ENCODE measurements around the gene PTPRCAP.
"Not testable (repeated sequence)": the region's sequence is repeated elsewhere in the genome, so short reads cannot be mapped to it uniquely, and the experiment has no call there.

The PTPRCAP gene

DNA sequence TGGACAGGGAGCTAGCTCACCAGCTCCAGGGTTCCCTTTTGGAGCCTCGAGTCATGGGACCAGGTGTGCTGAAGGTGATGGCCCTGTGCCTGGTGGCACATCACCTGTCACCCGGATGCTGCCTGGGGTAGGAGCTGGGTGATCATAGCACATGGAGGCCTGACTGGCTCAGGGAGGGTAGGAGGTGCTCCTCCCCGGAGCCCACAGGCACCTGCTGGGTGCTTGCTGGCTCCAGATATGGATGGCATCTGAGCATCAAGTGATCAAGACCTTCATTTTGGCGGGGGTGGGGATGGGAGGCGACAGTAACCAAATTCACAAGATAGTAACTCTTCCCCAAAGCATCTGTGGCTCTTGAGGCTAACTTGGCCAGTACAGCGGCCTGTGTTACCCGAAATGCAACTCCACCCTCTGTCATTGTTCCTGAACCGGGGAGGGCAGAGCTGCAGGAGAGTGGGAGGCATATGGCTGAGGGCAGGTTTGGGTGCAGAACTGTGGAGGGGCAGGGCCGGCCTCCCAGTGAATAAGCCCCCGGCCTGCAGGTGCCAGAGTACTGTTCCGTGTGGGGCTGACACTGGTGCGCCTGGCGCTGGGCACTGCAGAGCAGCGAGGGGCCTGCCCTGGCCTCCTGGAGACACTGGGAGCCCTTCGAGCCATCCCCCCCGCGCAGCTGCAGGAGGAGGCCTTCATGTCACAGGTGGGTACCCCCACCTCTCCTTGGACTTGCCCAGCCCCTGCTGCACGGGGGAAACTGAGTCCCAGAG lies 28.9 kb downstream of the PTPRCAP start:
- no peak for DNase-seq

DNA sequence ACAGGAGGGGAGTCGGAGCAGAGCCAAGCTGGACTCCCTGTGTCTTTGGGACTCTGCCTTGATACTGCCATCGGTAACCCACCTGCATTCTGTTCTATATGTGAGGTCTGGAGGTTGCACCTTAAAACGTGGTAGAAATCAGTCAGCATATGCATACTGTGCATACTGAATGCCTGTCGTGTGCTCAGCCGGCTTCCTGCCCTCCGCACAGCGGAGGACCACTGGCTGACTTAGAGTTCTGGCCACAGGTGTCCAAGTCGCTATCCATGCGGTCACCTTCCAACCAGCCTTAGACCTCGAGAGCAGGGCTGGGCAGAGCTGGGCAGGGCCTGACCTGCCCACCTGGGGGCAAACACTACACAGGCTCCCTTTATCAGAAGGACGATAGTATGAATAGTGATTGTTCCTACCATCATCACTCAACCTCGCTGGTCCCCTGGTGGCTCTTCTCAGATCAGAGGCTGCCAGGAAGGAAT lies 29.8 kb downstream of the PTPRCAP start:
- no peak for DNase-seq

DNA sequence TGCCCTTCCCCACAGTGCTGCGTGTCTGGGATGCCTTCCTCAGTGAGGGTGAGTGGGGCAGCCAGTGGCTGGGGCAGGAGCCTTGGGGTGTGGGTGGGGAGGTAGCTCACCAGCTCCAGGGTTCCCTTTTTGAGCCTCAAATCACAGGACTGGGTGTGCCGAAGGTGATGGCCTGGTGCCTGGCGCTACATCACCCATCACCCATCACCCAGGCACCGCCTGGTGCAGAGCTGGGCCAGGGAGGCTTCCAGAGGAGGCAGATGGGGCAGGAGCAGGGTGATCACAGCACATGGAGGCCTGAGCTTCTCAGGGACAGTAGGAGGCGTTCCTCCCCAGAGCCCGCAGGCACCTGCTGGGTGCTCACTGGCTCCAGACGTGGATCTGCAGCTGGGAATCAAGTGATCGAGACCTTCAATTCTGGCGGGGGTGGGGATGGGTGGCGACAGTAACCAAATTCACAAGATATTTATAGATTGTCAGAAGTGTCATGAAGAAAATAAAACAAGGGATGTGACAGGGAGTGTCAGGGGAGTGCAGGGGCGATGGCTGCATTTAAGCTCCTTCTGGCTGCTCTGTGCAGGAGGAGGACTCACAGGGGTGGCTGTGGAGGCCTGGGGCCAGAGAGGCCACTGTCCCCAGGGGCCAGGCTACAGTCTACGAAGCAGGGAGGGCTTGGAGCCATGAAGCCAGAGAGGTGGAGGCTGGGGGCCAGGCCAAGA lies 30.4 kb downstream of the PTPRCAP start:
- DNase-seq = no peak

DNA sequence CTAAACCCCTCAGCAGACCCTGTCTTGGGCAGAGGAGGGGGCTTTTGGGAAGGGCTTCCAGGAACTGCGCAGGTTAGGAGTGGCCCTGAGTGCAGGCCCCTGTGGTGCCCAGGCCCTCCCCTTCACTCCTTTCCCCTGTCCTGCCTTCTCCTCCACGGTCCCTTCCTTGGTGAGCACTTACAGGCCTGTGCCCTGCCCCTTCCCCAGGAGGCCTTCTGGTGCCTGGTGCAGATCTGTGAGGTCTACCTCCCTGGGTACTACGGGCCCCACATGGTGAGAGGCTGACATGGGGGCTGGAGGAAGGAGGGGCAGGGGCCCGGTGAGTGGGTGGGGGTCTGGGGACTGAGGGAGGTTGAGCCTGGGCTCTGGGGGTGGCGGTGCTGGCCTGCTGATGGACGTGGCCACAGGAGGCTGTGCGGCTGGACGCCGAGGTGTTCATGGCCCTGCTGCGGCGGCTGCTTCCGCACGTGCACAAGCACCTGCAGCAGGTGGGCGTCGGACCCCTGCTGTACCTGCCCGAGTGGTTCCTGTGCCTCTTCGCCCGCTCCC lies 31.0 kb downstream of the PTPRCAP start:
- no peak for DNase-seq

DNA sequence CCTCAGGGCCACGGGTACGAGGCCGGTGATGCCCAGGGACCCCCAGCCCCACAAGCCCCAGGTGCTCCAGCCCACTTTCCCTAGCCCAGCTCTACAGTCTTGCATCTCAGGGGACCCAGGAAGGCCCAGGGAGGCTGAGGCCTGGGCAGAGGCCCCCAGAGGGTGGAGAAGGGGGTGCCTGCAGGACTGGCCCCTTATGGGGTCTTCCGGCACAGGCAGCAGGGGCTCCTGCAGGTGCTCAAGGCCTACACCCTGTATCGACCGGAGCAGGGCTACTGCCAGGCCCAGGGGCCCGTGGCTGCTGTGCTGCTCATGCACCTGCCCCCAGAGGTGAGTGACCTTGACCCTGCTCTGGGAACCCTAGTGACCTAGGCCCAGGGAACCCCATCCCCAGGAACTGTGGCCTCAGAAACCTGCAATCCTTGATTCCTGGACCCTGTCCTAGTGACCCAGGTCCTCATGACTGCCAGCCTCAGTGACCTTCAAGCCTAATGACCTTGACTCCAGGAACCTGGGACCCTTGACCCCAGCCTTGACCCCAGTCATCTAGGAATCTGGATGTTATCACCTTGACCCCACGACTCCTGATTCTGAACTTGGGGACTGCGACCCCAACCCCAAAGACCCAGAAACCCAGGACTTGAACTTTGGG lies 31.7 kb downstream of the PTPRCAP start:
- no peak for DNase-seq

DNA sequence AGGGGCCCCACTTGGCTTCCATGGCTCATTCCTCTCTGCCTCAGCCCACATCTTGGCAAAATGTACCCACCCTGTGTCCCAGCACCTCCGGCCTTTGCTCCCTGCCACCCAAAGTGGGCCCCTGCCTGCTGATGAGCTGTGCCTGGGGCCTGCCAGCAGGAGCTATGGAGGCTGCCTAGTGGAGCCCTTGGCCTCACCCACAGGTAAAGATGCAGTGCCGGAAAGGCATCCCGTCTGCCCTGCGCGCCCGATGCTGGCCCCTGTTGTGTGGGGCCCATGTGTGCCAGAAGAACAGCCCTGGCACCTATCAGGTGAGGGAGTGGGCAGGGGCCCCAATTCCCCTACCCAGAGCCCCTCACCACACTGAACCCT lies 32.3 kb downstream of the PTPRCAP start:
- DNase-seq = no peak

DNA sequence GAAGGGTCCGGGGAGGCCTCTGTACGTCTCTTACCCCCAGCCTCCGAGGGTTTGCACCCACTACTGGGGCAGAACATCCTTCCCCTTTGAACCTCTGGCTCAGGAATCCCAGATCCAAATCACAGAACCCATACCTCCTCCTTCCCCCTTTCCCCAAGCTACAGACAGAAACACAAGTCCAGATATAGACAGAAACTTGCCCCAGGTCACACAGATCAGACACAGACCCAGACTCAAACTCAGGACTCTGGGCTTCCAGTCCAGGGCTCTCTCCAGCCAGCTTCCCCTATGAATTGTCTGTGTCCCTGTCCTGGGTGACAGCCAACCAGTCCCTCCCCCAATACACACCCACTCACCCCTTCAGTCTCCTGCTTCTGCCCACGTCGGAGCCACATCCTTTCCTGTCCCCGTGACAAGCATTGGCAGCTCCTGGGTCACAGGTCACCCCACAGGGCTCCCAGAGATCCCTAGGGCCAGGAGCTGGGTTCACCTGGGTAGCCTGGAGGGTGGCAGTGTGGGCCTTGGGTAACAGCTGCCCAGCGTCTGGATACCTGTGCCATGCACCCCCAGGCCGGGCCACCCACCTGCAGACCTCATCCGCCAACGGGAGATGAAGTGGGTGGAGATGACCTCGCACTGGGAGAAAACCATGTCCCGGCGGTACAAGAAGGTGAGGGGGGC lies 32.8 kb downstream of the PTPRCAP start:
- no peak for DNase-seq

DNA sequence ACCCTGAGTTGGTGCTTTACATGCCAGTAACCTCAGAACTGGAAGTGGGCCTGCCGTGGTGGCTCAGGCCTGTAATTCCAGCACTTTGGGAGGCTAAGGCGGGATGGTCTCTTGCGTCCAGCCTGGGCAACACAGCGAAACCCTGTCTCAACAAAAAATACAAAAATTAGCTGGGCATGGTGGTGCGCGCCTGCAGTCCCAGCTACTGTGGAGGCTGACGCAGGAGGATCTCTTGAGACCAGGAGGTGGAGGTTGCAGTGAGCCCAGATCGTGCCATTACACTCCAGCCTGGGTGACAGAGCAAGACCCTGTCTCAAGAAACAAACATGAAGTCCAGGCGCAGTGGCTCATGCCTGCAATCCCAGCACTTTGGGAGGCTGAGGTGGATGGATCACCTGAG lies 34.4 kb downstream of the PTPRCAP start:
- not testable (repeated sequence) for DNase-seq

DNA sequence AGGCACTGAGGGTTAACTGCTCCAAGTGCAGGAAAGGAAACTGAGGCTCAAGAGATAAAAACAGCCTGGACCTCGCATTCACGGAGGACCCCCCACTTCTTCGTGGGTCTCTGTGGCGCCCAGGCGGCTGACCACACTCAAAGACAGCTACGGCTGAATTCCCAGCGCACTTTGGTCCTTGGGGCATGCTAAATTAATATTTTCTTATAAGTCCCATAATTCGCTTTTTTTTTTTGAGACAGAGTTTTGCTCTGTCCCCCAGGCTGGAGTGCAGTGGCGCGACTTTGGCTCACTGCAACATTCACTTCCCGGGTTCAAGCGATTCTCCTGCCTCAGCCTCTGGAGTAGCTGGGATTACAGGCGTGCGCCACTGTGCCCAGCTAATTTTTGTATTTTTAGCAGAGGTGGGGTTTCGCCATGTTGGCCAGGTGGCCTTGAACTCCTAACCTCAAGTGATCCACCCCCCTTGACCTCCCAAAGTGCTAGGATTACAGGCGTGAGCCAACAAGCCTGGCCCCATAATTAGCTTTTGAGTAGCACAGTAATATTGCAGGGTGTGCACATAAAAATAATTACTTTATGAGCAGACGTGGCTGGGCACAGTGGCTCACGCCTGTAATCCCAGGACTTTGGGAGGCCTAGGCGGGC lies 35.2 kb downstream of the PTPRCAP start:
- not testable (repeated sequence) for DNase-seq

DNA sequence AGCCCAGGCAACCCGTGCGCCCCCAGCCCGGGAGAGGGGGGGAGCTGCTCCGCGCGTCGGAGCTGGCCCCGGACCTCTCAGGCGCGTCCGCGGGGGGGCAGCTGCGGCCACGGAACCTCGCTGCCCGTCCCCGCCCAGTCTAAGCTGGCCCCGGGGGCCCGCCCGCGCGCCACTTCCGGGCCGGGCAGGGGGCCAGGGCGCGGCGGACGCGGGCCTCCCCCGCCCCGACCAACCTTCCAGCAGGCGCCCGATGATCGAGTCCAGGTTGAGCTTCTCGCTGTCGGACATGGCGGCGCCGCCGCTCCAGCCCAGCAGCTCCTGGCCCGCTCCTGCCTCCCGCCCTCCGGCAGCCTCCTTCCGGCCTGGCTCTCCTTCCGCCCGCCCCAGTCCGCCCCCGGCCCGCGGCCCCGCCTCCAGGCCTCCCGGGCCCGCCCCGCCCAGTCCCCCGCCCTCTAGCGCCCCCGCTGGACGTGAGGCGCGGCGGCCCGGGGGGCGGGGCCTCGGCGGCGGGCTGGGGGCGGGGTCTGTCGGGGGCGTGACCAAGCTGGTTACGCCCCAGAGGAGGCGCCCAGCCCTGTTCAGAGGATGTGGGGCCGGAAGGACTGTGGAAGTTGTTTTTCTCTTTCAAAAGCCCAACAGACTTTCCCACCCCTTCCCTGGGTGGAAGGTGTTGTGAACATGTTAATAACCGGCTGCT lies 35.8 kb downstream of the PTPRCAP start, which contains the start of gene PPP1CA:
TSS of gene PPP1CA (minus strand) at position 364 of the 697 bp plus-strand sequence. CDS start at position 288, 76 bp downstream.
- peak; percentile 86 for DNase-seq

DNA sequence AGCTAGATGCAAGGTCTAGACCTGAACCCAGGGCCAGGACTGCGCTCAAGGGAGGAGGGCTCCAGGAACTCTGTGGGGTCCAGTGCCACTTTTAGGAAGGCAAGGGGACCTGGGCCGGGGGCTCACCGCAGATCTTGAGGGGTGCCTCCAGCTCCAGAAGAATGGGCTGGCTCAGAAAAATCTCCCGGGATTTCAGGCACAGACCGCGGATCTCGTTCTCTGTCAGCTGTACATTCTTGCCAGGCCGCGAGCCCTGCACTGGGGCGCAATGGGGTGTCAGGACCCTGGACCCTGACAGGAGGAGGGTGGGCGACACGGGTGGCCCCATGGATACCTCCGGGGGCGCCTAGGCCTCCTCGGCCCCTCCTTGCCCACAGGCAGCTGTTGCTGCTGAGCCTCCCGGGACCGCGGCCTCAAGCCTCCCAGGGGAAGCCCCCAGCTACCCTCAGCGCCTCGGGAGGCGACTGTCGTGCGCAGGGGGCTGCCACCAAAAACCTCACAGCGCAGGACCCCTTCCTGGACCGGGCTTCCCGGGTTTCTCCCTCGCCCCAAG lies 36.5 kb downstream of the PTPRCAP start:
- DNase-seq = no peak

DNA sequence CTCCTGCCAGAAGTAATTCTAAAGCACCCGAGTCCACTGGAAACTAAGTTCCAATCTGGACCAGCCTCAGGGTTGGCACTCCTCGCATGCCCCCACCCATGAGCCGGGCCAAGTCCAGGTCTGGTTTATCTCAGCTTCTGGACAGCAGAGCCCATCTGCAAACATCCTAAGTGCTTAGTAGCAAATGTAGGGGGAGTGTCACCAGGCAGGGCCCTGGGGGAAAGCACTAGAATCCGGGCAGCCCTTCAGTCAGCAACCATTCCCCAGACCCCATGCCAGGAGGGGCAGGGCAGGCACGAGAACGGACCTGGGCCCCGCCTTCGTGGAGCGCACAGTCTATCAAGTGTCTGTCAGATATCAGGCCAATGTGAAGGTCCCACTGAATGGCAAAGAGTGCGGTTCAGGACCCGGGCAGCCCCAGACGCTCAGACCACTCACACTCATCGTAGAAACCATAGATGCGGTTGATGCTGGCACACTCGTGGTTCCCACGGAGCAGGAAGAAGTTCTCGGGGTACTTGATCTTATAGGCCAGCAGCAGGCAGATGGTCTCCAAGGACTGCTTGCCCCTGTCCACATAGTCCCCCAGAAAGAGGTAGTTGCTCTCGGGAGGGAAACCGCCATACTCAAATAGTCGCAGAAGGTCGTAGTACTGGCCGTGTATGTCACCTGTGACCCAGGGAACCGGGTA lies 37.1 kb downstream of the PTPRCAP start:
- DNase-seq = no peak

DNA sequence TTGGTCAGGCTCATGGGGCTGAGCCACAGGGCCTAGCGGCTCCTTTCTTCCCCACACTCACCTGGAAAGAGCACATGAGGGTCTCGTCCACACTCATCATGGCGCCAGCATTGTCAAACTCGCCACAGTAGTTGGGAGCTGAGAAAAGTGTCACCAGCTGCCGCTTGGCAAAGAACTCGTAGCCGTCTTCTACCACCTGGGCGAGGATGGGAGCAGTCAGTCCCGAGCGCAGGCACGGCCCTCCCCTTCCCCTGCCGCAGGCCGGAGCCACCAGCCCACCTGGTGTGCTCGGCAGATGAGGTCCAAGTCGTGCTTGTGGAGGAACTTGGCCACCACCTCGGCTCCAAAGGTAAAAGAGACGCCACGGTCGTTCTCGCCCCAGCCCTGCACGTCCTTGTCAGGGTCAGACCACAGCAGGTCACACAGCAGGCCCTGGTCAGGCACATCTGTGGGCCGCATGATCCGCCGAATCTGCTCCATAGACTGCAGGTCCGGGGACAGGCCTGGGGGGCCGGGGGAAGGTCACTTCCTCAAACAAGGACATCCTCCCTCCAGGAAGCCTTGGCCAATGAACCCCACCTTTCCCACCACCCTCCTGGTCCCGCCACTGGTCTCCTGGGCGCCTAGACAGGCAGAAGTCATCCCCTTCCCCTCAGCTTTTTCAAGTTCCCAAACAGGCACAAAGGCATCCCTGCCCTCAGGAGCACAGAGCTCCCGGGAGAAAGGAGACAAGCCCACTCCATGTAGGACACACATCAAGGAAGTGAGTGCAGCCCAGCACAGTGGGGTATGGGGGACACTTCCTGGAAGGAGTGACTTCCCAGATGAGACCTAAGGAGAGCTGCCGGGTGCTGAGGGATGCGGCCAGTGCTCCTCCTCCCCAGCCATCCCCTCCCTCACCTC lies 38.6 kb downstream of the PTPRCAP start:
- DNase-seq = no peak

DNA sequence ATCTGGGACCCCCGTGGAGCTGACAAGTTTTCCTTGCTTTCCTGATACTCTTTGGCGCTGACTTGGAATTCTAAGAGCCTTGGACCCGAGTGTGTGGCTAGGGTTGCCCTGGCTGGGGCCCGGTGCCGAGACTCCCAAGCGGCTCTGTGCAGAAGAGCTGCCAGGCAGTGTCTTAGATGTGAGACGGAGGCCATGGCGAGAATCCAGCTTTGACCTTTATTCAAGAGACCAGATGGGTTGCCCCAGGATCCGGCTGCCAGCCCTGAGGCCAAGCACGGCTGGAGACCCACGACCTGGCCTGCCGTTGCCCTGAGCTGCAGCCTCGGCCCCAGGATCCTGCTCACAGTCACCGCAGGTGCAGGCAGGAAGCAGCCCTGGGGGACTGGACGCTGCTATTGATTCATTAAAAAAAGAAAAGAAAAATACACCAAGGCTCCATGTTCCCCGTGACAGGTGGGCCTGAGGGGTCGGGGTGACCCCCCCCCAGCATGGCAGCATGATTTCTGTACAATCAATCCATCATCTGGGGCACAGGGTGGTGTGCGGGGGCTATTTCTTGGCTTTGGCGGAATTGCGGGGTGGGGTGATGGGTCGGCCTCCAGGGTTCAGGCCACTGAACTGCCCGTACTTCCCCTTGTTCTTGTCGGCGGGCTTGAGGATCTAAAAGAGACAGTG lies 39.4 kb downstream of the PTPRCAP start:
- DNase-seq = no peak

DNA sequence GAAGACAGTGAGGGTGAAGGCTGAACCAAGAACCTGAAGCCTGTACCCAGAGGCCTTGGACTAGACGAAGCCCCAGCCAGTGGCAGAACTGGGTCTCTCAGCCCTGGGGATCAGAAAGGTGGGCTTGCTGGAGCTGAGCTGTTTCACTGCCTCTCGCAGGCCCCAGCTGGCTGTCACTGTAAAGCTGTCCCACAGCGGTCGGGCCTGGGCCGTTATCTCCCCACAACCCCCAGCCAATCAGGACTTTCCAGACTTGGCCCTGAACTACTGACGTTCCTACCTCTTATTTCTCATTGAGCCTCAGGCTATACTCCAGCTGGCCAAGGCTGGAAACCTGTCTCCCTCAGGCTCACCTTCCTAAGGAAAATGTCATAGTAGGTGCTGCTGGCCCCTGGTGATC lies 39.9 kb downstream of the PTPRCAP start:
- DNase-seq = no peak

DNA sequence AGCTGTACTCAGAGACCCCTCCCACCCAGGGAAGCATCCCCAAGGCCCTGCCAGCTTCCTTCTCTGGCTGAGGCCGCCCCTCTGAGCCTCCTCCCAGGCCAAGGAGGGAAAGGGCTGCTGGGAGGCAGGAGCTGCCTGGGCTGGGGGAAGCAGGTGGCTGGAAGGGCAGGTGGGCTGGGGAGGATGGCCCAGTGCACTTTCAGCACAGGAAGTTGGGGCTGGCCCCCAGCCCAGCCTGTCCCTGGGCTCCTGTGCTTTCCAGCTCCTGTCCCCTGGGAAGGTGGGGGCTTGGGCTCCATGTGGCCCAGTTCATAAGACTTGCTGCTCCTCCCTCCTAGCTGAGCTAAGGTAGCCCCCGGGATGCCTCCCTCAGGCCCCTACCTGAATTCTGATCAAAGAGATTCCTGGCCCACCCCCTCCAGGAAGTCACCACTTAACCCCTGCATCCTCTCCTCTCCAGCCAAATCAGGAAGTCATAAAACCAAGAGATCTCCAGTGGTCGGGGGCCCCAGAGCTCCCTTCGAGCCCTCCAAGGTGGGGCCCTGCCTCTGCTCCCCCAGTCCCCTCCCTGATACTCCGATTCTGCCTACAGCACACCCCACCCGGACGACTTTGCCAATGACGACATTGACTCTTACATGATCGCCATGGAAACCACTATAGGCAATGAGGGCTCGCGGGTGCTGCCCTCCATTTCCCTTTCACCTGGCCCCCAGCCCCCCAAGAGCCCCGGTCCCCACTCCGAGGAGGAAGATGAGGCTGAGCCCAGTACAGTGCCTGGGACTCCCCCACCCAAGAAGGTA lies 40.7 kb downstream of the PTPRCAP start:
- no peak for DNase-seq

DNA sequence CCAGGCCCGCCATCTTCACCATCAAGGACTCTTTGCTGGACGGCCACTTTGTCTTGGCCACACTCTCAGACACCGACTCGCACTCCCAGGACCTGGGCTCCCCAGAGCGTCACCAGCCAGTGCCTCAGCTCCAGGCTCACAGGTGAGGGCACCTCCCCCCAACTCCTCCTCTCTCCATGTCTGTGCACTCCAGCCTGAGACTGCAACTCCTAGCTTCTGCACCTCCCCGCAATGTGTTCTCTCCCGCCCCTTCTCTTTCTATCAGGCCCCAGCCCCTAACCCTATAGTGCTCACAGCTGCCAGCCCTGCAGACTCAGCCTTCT lies 41.3 kb downstream of the PTPRCAP start:
- no peak for DNase-seq

DNA sequence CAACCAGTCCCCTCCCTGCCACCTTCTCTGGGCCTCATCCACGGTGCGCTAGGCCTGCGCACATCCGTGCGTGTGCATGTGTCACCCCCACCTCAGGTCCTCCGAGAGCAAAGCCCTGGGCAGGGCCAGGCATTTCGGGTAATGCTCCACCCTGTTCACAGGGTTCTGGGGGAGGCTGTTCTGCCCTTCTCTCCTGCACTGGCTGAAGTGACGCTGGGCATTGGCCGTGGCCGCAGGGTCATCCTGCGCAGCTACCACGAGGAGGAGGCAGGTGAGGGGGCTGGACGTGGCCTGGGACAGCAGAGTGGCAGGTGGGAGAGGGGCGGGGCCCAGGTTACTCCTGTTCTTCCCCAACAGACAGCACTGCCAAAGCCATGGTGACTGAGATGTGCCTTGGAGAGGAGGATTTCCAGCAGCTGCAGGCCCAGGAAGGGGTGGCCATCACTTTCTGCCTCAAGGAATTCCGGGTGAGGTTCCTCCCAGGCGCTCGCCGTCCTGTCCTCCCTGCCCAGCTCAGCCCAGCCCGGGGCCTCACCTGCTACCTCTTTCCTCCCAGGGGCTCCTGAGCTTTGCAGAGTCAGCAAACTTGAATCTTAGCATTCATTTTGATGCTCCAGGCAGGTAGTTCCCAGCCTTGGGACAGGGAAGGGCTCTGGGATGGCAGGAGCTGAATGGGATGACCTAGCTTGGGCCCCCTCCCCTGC lies 41.8 kb downstream of the PTPRCAP start:
- no peak for DNase-seq

Measured in NCI-H2171 (cell line).